Dendritic cell treated with granulocyte-macrophage colony-stimulating factor and Interleukin-4, amounts not matched to agents 40 ng/mL and 50 ng/mL, for 4 days (primary cell): ENCODE data around the gene NCBP3.

Experiments used
- H3K27ac Mint-ChIP-seq: one replicate; pipeline ENCODE4 v1.8.0; 2022; ENCODE audit warnings: mild to moderate bottlenecking, mixed read lengths
- H3K27me3 Mint-ChIP-seq: one replicate; pipeline ENCODE4 v1.8.0; 2022; ENCODE audit warnings: mild to moderate bottlenecking, mixed read lengths
- H3K36me3 Mint-ChIP-seq: one replicate; pipeline ENCODE4 v1.8.0; 2022; ENCODE audit warnings: low read depth, mixed read lengths
- H3K4me1 Mint-ChIP-seq: one replicate; pipeline ENCODE4 v1.8.0; 2022; ENCODE audit warnings: low read depth, mixed read lengths
- H3K4me3 Mint-ChIP-seq: one replicate; pipeline ENCODE4 v1.8.0; 2022; ENCODE audit warnings: mild to moderate bottlenecking, moderate library complexity, mixed read lengths
- H3K9me3 Mint-ChIP-seq: one replicate; pipeline ENCODE4 v1.8.0; 2022; ENCODE audit warnings: mixed read lengths
- intact Hi-C: fragments of 100-400 bp; cut with micrococcal nuclease; formaldehyde crosslinking; loops from one replicate; pipeline ENCODE4 v1.15.0; 2022

Gene NCBP3

DNA sequence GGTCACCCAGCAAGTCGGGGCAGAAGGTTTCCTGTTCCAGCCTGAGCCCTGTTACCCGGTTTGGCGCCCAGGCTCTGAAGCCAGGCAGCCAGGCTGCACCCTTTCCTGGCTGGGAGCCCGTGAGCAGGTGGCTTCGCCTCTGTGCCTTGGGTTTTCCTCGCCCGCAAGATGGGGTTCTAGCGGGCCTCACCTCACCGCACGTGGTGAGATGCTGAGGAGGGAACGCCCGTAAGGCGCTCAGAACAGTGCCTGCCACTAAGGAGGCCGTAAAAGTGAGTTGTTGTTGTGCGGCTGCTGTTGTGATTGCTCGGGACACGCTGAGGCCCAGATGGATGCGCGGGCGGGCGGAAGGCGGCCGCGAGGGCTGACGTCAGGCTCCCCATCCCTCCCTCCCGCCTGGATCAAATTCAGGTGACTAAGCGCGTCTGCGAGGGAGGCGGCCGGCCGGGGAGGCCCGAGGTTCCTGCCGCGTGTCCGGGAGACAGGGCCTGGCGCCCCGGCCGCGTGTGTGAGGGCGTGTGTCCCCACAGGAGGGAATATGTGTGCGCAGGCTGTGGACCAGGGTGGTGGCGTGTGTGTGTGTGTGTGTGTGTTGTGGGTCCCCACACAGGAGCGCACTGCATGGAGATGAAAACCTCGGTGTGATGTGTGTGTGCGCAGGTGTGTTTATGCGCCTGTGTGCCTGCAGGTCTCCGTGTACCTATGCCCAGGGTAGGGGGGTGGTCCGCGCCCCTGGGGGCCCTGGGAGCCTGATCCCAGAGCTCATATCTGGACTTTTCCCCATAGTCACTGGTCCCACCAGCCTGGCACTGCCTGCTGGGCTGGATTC is 42.5 kb upstream of the NCBP3 start:
- no peak overlapping the region for H3K4me3 Mint-ChIP-seq
- peaks cover 90% of the 10 kb centered on the region for H3K4me1 Mint-ChIP-seq
- H3K27ac Mint-ChIP-seq = no peak overlapping the region
- intact Hi-C loops = no loop called here
- peaks cover 21% of the 10 kb centered on the region for H3K36me3 Mint-ChIP-seq
- peaks cover 28% of the 10 kb centered on the region for H3K27me3 Mint-ChIP-seq
- no peaks in the 10 kb centered on the region for H3K9me3 Mint-ChIP-seq

DNA sequence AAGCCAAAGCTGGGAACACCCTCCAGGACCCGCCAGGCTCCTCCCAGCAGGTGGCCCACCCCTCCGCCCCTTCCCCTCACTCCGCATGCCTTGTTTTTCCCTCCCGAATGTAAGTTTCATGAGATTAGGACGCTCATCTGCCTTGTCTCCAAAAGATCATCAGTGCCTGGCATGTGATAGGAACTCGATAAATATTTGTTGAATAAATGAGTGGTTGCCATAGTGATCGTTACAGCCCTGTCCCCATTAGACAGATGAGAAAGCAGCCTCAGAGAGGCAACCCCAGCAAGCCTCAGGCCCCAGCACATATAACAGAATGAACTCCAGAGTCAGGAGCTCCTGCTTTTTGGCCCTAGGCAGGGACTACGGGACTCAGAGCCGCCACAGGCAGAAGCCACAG is 41.8 kb upstream of the NCBP3 start:
- intact Hi-C loops = no loop called here
- Mint-ChIP-seq H3K27ac (peak overlapping the region; percentile 4), H3K27me3 (peaks cover 28% of the 10 kb centered on the region), H3K4me1 (peaks cover 85% of the 10 kb centered on the region), H3K9me3 (no peaks in the 10 kb centered on the region), H3K4me3 (no peak overlapping the region), H3K36me3 (peaks cover 28% of the 10 kb centered on the region)

DNA sequence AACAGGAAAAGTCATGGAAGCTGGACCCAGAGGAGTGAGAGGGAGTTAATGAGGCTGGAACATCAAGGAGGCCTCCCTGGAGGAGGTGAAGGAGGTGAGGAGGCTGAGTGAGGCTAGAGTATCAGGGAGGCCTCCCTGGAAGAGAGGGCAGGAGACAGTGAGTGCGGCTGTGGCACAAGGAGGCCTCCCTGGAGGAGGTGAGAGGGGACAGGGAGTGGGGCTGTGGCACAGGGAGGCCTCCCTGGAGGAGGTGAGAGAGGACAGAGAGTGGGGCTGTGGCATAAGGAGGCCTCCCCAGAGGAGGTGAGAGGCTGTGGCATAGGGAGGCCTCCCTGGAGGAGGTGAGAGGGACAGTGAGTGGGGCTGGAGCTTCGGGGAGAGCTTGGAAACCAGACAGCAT is 41.3 kb upstream of the NCBP3 start:
- H3K4me3 Mint-ChIP-seq = no peak overlapping the region
- peaks cover 32% of the 10 kb centered on the region for H3K36me3 Mint-ChIP-seq
- peak overlapping the region; percentile 4 for H3K27ac Mint-ChIP-seq
- peaks cover 85% of the 10 kb centered on the region for H3K4me1 Mint-ChIP-seq
- intact Hi-C loops = no loop called here
- H3K9me3 Mint-ChIP-seq = no peaks in the 10 kb centered on the region
- peaks cover 28% of the 10 kb centered on the region for H3K27me3 Mint-ChIP-seq

DNA sequence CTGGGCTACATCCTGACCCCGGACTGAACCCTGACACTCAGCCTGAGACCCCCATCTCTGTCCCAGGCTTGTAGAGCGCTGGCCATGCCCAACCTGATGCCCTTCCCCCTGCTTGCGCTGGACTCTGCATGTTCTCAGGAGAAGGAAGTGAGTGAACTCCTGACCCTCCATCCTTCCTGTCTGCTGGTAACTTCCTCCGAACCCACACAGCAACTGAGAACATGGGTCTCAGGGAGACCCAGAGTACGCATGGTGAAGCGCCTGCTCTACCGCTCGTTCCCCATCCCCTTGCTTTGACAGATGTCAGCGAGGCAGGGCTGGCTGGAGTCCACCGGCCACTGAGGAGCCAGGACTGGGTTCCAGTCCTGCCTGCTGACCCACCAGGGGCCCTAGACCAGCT is 40.7 kb upstream of the NCBP3 start:
- Mint-ChIP-seq H3K4me3 (peak overlapping the region; percentile 43), H3K27me3 (peaks cover 28% of the 10 kb centered on the region), H3K36me3 (peaks cover 36% of the 10 kb centered on the region), H3K27ac (peak overlapping the region; percentile 4), H3K9me3 (no peaks in the 10 kb centered on the region), H3K4me1 (peaks cover 80% of the 10 kb centered on the region)
- intact Hi-C loops = no loop called here

DNA sequence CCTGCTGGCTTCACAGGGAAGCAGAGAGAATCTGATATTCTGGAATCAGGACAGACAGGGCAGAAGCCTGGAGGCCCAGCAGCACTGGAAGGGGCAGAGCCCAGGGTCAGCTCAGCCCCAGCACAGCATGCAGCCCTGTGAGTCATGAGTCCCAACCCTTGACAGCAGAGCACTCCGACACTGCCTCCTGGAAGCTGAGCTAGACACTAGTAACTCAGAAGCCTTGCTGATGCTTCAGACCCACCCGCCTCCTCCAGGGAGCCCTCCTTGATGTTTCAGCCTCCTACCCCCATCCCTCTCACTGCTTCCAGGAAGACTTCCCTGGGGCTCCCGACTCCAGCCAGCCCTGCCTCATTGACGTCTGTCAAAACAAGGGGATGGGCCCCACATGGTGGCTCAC is 39.9 kb upstream of the NCBP3 start:
- Mint-ChIP-seq H3K9me3 (no peaks in the 10 kb centered on the region), H3K27ac (no peak overlapping the region), H3K4me3 (no peak overlapping the region), H3K4me1 (peaks cover 72% of the 10 kb centered on the region), H3K36me3 (peaks cover 44% of the 10 kb centered on the region), H3K27me3 (peaks cover 24% of the 10 kb centered on the region)
- intact Hi-C loops = no loop called here

DNA sequence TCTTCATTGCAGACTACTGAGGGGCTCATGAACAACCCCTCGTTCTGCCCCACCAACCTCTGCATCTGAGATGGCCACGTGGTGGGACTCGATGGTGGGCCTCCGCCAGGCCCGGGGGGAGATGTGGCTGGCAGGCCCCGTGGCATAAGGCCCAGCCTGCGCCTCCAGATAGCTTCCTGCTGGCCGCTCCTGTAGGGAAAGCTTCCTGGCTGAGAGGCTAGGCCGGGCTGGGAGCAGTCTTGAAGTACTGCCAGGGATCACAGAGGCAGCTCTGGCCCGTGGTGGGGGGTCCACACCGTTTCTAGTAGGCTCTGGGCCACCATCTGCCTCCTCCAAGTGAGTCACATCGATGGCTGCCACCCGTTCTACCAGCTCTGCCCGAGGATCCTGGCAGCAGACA is 39.2 kb upstream of the NCBP3 start:
- intact Hi-C loops = no loop called here
- Mint-ChIP-seq H3K36me3 (peaks cover 47% of the 10 kb centered on the region), H3K27ac (no peak overlapping the region), H3K27me3 (peaks cover 21% of the 10 kb centered on the region), H3K4me1 (peaks cover 65% of the 10 kb centered on the region), H3K9me3 (no peaks in the 10 kb centered on the region), H3K4me3 (no peak overlapping the region)

DNA sequence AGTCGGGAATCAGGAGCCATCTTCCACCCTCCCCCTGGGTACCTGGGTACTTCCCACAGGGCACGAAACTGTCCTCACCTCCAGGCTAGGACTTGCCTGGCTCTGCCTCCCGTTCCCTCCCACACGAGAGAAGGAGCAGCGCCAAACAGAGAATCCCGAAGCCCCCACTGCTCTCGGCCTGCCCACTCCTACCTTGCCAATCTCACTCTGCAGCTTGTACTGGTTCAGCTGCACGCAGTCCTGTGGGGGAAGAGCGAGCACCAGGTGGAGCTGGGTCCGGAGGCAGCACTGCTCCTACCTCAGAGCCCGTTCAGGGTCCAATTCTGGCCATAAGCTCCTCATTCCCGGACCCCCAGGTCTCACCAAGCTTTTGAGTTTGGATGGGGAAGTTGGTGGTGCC is 38.1 kb upstream of the NCBP3 start:
- peaks cover 20% of the 10 kb centered on the region for H3K27me3 Mint-ChIP-seq
- intact Hi-C loops = no loop called here
- no peak overlapping the region for H3K4me3 Mint-ChIP-seq
- peaks cover 54% of the 10 kb centered on the region for H3K4me1 Mint-ChIP-seq
- no peak overlapping the region for H3K27ac Mint-ChIP-seq
- no peaks in the 10 kb centered on the region for H3K9me3 Mint-ChIP-seq
- H3K36me3 Mint-ChIP-seq = peaks cover 58% of the 10 kb centered on the region

DNA sequence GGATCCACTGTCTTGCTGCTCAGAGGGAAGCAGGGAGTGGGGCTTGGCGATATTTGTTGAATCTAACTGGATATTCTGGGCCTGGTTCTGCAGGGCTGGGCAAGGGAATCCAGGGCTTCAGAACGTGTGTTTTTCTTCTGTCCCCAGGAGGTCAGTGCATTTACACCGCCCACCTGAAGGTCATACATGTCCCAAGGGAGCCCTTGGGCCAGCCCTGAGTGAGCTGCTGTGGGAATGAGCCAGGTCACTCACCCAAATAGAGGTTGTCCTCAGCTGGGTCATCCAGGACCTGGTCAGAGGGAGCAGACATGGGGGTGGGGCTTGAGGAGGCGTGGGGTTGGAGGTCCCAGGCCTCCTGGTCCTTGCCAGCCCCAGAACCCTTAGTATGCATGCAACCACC is 36.2 kb upstream of the NCBP3 start:
- Mint-ChIP-seq H3K9me3 (no peaks in the 10 kb centered on the region), H3K27ac (no peak overlapping the region), H3K4me3 (no peak overlapping the region), H3K4me1 (peaks cover 37% of the 10 kb centered on the region), H3K27me3 (peaks cover 18% of the 10 kb centered on the region), H3K36me3 (peaks cover 74% of the 10 kb centered on the region)
- intact Hi-C loops = no loop called here

DNA sequence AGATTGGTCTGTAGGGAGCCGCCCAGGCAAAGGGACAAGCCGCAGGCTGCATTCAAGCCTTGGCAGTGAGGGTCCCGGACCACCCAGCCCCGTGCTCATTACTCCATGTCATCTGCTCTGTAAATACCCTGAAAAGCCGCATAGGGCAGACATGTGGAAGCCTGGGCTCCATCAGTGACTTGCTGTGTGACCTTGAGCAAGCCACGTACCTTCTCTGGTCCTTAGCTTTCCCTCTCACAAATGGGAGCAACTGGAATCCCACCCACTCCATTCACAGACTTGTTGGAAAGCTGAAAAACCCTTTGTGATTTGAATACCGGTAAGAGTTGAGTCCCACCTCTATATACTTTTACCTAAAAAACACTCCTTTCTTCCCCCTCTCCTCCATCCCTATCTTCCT is 34.9 kb upstream of the NCBP3 start:
- H3K27ac Mint-ChIP-seq = no peak overlapping the region
- intact Hi-C loops = no loop called here
- peaks cover 25% of the 10 kb centered on the region for H3K4me1 Mint-ChIP-seq
- H3K4me3 Mint-ChIP-seq = no peak overlapping the region
- no peaks in the 10 kb centered on the region for H3K9me3 Mint-ChIP-seq
- peaks cover 87% of the 10 kb centered on the region for H3K36me3 Mint-ChIP-seq
- H3K27me3 Mint-ChIP-seq = peaks cover 15% of the 10 kb centered on the region

DNA sequence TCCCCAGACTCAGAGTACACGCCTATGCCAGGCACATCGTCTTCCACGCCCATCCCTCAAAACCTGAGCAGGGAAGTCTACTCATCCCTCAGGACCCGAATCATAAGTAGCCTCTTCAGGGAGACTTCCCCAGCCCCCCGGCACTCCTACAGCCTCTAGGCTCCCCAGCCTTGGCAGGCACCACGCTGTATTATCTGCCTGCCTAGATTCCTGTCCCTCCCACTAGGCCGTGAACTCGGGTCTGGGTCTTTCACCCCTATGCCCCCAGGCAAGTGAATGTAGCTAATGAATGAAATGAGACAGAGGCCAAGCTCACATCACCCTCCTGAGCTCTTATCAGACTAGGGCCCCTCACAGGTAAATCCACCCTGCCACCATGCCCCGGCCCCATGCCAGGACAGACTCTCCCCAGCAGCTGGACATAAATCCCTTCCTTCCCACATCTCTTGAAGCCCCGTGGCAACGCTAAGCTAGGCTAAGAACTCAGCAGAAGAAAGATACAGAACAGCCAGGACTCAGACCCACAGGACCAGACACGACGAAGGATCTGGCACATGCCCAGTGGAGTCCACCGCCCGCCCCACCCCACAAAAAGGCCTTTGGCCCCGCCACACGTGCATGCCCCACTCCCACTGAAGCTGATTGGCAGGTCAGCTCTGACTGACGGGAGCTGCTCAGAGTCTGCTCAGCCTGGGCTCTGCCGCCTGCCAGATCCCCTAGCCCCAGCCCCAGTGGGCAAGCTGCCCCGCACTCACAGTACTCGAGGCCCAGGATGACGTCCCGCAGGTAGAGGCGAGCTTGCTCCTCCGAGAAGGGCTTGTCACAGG is 33.8 kb upstream of the NCBP3 start:
- Mint-ChIP-seq H3K27ac (no peak overlapping the region), H3K4me3 (no peak overlapping the region), H3K9me3 (no peaks in the 10 kb centered on the region), H3K27me3 (peaks cover 10% of the 10 kb centered on the region), H3K4me1 (peaks cover 13% of the 10 kb centered on the region), H3K36me3 (peaks cover 90% of the 10 kb centered on the region)
- intact Hi-C loops = no loop called here

DNA sequence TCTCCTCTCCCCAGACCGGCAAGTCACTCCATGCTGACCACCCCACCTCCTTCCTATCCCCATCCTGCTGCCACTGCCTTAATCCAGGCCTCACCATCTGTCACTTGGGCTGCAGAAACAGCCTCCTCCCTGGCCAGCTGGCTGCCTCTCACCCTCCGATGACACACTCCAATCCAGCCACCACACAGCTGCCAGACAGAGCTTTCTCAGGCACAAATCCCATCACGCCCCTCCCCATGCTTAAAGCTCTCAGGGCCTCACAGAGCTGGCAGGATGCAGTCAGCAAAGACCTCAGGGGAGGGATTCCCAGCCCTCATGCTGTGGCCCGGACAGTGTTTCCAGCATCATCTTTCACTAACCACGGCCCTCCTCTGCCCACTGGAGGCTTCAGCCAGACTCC is 33.1 kb upstream of the NCBP3 start:
- Mint-ChIP-seq H3K4me3 (no peak overlapping the region), H3K36me3 (peaks cover 86% of the 10 kb centered on the region), H3K9me3 (no peaks in the 10 kb centered on the region), H3K27ac (no peak overlapping the region), H3K4me1 (peaks cover 7% of the 10 kb centered on the region), H3K27me3 (peaks cover 6% of the 10 kb centered on the region)
- intact Hi-C loops = no loop called here

DNA sequence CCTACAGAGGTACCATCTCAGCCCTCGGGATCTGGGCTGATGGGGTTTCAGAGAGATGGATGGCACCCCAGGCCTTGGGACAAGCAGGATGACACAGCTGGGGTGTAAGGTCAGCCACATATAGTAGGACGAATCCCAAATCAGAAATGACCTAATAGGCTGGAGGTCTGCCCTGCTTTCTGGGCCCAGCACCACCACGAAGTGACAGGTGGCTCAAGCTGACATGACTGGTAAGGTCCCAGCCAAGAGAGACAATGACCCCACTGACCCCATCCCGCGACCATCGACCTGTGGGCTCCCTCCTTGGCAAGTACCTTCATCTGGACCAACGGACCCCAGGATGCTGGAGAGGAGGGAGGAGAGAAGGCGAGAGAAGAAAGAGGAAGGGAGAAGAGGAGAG is 31.2 kb upstream of the NCBP3 start:
- intact Hi-C loops = no loop called here
- Mint-ChIP-seq H3K27me3 (no peaks in the 10 kb centered on the region), H3K4me1 (no peaks in the 10 kb centered on the region), H3K4me3 (no peak overlapping the region), H3K36me3 (peaks cover 86% of the 10 kb centered on the region), H3K27ac (no peak overlapping the region), H3K9me3 (no peaks in the 10 kb centered on the region)

DNA sequence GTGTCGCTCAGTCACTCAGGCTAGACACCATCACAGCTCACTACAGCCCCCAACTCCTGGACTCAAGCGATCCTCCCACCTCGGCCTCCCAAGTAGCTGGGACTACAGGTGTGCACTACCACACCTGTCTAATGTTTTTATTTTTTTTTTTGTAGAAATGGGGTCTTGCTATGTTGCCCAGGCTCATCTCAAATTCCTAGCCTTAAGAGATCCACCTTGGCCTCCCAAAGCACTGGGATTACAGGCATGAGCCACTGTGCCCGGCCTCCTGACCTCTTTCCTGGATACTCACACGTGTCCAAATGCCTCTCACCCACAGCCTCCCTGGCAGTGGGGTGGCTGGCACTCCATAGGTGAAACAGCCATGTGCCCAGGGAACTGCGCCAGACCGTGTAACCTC is 29.3 kb upstream of the NCBP3 start:
- Mint-ChIP-seq H3K27me3 (no peaks in the 10 kb centered on the region), H3K36me3 (peaks cover 91% of the 10 kb centered on the region), H3K27ac (no peak overlapping the region), H3K4me3 (no peak overlapping the region), H3K4me1 (peaks cover 8% of the 10 kb centered on the region), H3K9me3 (no peaks in the 10 kb centered on the region)
- intact Hi-C loops = no loop called here

DNA sequence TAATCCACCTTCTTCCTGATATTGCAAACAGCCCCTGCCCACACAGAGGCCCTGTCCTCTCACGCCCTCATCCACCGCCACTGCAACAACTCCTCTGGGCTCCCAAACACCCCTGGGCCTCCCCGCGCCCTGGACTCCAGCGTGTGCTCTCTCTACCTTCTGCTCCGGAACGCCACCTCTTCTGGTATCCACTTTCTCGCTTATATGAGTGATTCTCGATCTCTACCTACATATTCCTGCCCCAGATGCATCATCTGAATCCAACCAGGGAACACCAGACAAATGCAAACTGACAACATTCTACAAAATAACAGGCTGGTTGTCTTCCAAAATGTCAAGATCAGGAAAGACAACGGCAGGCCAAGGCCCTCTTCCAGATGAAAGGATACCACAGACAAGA is 27.8 kb upstream of the NCBP3 start:
- H3K36me3 Mint-ChIP-seq = peaks cover 89% of the 10 kb centered on the region
- no peak overlapping the region for H3K27ac Mint-ChIP-seq
- H3K4me3 Mint-ChIP-seq = no peak overlapping the region
- no peaks in the 10 kb centered on the region for H3K27me3 Mint-ChIP-seq
- intact Hi-C loops = no loop called here
- no peaks in the 10 kb centered on the region for H3K9me3 Mint-ChIP-seq
- H3K4me1 Mint-ChIP-seq = peaks cover 8% of the 10 kb centered on the region
